Activated naive CD8-positive, alpha-beta T cell treated with anti-CD3 and anti-CD28 coated beads for 36 hours (primary cell): Measurements from ENCODE around the gene PDE1C. TPM values are rescaled to one million over a fixed set of nuclear protein-coding genes. Genes with fewer than 3 reads are reported as not detected.

Experiments used
- DNase-seq: peaks from one replicate; pipeline ENCODE4 v3.0.0; 2021
- H3K27ac Mint-ChIP-seq: one replicate; pipeline ENCODE4 v1.8.0; 2022; ENCODE audit warnings: mild to moderate bottlenecking, moderate library complexity, mixed read lengths
- H3K27me3 Mint-ChIP-seq: one replicate; pipeline ENCODE4 v1.8.0; 2022; ENCODE audit warnings: mild to moderate bottlenecking, mixed read lengths
- H3K36me3 Mint-ChIP-seq: one replicate; pipeline ENCODE4 v1.8.0; 2021; ENCODE audit warnings: mild to moderate bottlenecking, mixed read lengths
- H3K4me1 Mint-ChIP-seq: one replicate; pipeline ENCODE4 v1.8.0; 2021; ENCODE audit warnings: mixed read lengths
- H3K4me3 Mint-ChIP-seq: one replicate; pipeline ENCODE4 v1.8.0; 2022; ENCODE audit warnings: mild to moderate bottlenecking, moderate library complexity, mixed read lengths
- H3K9me3 Mint-ChIP-seq: one replicate; pipeline ENCODE4 v1.8.0; 2022; ENCODE audit warnings: mixed read lengths
- total RNA-seq, 2 experiments: library from RNA; stranded (reverse); gene quantifications; one replicate each; pipeline ENCODE4 v1.2.3, GENCODE V29; 2021

Gene PDE1C
- total RNA-seq, 2 experiments from 2014 or later: not detected

- DNase-seq: no peak
- H3K27me3 Mint-ChIP-seq: no peaks in the 10 kb centered on the region
- no peaks in the 10 kb centered on the region for H3K36me3 Mint-ChIP-seq
- H3K9me3 Mint-ChIP-seq: no peaks in the 10 kb centered on the region
- H3K27ac Mint-ChIP-seq: no peak overlapping the region
- no peaks in the 10 kb centered on the region for H3K4me1 Mint-ChIP-seq
- no peak overlapping the region for H3K4me3 Mint-ChIP-seq
These were observed 251.2 kb downstream of the PDE1C start for GRCh38 chr7:31819031-31819430.

DNA sequence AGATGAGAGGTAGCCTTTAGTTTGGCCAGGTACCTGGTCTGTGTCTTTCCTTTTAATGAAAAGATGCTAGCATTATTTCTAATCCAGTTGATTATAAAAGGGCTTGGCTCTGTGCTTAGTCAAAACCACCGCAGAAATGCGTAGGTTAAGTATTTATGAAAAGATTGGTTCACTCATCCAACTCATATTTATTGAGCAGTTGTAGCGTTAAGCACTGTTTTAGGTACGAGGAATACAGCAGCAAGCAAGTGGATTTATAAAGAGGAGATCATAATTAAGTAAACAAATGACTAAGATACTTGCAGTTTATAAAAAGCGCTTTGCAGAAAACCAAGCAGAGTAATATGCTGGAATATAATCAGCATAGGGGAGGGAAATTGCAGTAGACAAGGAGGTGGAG lies 253.4 kb downstream of the PDE1C start:
- Mint-ChIP-seq H3K27ac (no peak overlapping the region), H3K9me3 (no peaks in the 10 kb centered on the region), H3K4me3 (no peak overlapping the region), H3K4me1 (no peaks in the 10 kb centered on the region), H3K36me3 (no peaks in the 10 kb centered on the region), H3K27me3 (no peaks in the 10 kb centered on the region)
- no peak for DNase-seq

DNA sequence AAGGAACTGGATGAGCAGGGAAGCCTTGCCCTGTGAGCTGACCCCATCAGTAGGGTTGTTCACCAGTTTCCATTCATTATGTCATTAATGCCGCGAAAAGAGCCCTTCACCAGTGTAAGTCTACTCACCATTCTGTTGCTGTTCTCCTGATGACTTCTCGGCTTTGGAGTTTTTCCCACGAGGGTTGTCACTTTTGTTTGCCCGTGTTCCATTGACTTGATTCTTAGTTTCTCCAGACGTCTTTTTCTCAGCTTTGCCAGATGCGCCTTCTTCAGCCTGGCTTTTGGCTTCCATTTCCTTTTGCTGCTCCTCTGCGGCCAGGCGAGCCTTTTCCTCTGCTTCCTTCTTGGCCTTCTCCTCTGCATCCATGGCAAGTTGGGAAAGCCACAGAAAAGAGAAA lies 254.4 kb downstream of the PDE1C start:
- H3K27ac Mint-ChIP-seq: no peak overlapping the region
- DNase-seq: no peak
- no peaks in the 10 kb centered on the region for H3K9me3 Mint-ChIP-seq
- H3K4me1 Mint-ChIP-seq: no peaks in the 10 kb centered on the region
- no peaks in the 10 kb centered on the region for H3K27me3 Mint-ChIP-seq
- H3K4me3 Mint-ChIP-seq: no peak overlapping the region
- H3K36me3 Mint-ChIP-seq: no peaks in the 10 kb centered on the region

DNA sequence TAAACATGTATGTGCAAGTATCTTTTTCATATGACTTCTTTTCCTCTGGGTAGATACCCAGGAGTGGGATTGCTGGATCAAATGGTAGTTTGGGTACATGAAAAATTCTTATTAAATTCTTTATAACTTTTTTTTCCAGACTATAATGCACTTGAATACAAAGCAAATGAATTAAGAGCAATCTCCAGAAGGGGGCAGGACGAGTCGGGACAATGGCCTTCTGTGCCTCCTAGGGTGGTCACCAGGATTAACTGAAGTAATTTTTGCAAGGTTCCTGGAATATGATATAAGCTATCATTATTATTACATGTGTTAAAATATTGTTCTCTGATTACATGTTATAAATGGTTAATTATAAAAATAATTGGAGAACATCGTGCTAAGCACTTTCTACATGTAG lies 256.0 kb downstream of the PDE1C start:
- no peaks in the 10 kb centered on the region for H3K9me3 Mint-ChIP-seq
- no peaks in the 10 kb centered on the region for H3K27me3 Mint-ChIP-seq
- DNase-seq: no peak
- H3K4me3 Mint-ChIP-seq: no peak overlapping the region
- no peaks in the 10 kb centered on the region for H3K36me3 Mint-ChIP-seq
- H3K4me1 Mint-ChIP-seq: no peaks in the 10 kb centered on the region
- no peak overlapping the region for H3K27ac Mint-ChIP-seq

- Mint-ChIP-seq H3K27ac (no peak overlapping the region), H3K9me3 (no peaks in the 10 kb centered on the region), H3K4me1 (no peaks in the 10 kb centered on the region), H3K36me3 (no peaks in the 10 kb centered on the region), H3K4me3 (no peak overlapping the region), H3K27me3 (no peaks in the 10 kb centered on the region)
- no peak for DNase-seq
These were observed 258.4 kb downstream of the PDE1C start for GRCh38 chr7:31811650-31812461.

- H3K27me3 Mint-ChIP-seq: no peaks in the 10 kb centered on the region
- H3K9me3 Mint-ChIP-seq: peaks cover 5% of the 10 kb centered on the region
- no peak overlapping the region for H3K4me3 Mint-ChIP-seq
- H3K36me3 Mint-ChIP-seq: no peaks in the 10 kb centered on the region
- no peak overlapping the region for H3K27ac Mint-ChIP-seq
- no peak for DNase-seq
- H3K4me1 Mint-ChIP-seq: no peaks in the 10 kb centered on the region
These were observed 264.9 kb downstream of the PDE1C start for GRCh38 chr7:31805209-31805818.

- no peak overlapping the region for H3K4me3 Mint-ChIP-seq
- no peak for DNase-seq
- H3K27me3 Mint-ChIP-seq: peaks cover 3% of the 10 kb centered on the region
- H3K27ac Mint-ChIP-seq: no peak overlapping the region
- H3K36me3 Mint-ChIP-seq: no peaks in the 10 kb centered on the region
- no peaks in the 10 kb centered on the region for H3K4me1 Mint-ChIP-seq
- H3K9me3 Mint-ChIP-seq: peaks cover 2% of the 10 kb centered on the region
These were observed 273.8 kb downstream of the PDE1C start for GRCh38 chr7:31796375-31796774.

- Mint-ChIP-seq H3K4me3 (no peak overlapping the region), H3K36me3 (no peaks in the 10 kb centered on the region), H3K27ac (no peak overlapping the region), H3K4me1 (no peaks in the 10 kb centered on the region), H3K9me3 (peaks cover 2% of the 10 kb centered on the region), H3K27me3 (peaks cover 3% of the 10 kb centered on the region)
- no peak for DNase-seq
These were observed 275.3 kb downstream of the PDE1C start for GRCh38 chr7:31794851-31795344.

DNA sequence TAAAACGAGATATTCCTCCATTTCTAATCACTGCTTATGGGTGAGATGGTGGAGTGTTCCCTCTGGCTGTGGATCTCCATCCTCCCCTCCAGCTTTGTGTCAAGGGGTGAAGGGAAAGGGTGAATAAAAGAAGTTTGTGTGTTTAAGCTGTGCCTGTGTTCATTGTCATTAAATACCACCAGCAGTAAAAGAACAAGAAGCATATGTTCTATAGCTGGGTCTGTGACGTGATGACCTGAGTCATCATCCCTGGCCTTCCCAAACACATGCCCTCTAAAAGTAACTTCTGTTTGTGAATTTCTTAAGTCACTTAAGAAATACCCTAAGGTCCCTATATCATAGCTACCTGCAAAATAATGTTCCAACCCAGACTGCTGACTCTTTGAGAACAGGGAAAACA lies 278.3 kb downstream of the PDE1C start:
- Mint-ChIP-seq H3K9me3 (no peaks in the 10 kb centered on the region), H3K27me3 (peaks cover 3% of the 10 kb centered on the region), H3K36me3 (no peaks in the 10 kb centered on the region), H3K4me1 (no peaks in the 10 kb centered on the region), H3K4me3 (no peak overlapping the region), H3K27ac (no peak overlapping the region)
- DNase-seq: no peak

- Mint-ChIP-seq H3K27me3 (peaks cover 3% of the 10 kb centered on the region), H3K27ac (no peak overlapping the region), H3K36me3 (no peaks in the 10 kb centered on the region), H3K4me1 (no peaks in the 10 kb centered on the region), H3K4me3 (no peak overlapping the region), H3K9me3 (no peaks in the 10 kb centered on the region)
- no peak for DNase-seq
These were observed 281.1 kb downstream of the PDE1C start for GRCh38 chr7:31788883-31789680.

- Mint-ChIP-seq H3K27ac (no peak overlapping the region), H3K4me3 (no peak overlapping the region), H3K36me3 (no peaks in the 10 kb centered on the region), H3K27me3 (peaks cover 3% of the 10 kb centered on the region), H3K4me1 (no peaks in the 10 kb centered on the region), H3K9me3 (no peaks in the 10 kb centered on the region)
- DNase-seq: no peak
These were observed 281.8 kb downstream of the PDE1C start for GRCh38 chr7:31788445-31788844.

DNA sequence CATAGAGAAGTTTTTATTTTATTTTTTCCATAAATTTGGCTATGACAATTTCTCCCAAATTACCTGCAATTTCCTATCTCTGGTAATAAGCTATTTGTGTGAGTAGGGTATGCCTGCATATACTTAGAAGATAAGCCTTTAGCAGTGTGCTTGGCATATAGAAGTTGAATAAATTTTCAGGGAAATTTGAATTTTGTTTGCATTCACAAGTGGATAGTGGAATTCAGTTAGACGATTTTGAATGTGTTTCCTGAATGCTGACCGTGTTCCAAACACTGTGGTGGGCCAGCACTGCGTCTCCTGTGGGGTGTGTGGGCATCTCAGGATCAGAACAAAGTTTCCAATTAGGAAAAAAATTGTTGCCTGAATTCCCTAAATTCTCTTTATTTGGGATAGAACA lies 283.9 kb downstream of the PDE1C start:
- no peaks in the 10 kb centered on the region for H3K9me3 Mint-ChIP-seq
- H3K4me3 Mint-ChIP-seq: no peak overlapping the region
- H3K27ac Mint-ChIP-seq: no peak overlapping the region
- H3K4me1 Mint-ChIP-seq: no peaks in the 10 kb centered on the region
- no peaks in the 10 kb centered on the region for H3K36me3 Mint-ChIP-seq
- no peaks in the 10 kb centered on the region for H3K27me3 Mint-ChIP-seq
- DNase-seq: no peak

GRCh38 chr7:31785101-31785500 lies 285.1 kb downstream of the PDE1C start:
- no peak overlapping the region for H3K4me3 Mint-ChIP-seq
- no peak for DNase-seq
- H3K27ac Mint-ChIP-seq: no peak overlapping the region
- no peaks in the 10 kb centered on the region for H3K4me1 Mint-ChIP-seq
- no peaks in the 10 kb centered on the region for H3K27me3 Mint-ChIP-seq
- no peaks in the 10 kb centered on the region for H3K36me3 Mint-ChIP-seq
- H3K9me3 Mint-ChIP-seq: no peaks in the 10 kb centered on the region

DNA sequence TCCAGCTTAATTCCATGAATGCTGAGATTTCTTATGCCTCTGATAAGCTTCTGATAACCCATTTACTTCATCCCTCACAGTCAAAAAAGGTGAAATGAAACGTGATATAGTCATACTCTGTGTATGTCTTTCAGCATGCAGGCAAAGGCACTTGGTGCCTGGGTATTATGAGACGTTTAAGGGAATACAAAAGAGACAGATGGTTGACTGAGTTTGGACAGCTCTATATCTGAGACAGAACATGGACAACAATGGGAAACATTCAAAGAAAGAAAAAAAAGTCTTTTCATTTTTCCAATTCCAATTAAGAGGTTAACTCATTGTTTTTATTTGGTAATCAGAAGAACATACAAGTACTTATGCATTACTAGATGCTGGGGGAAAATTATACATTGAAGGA lies 287.0 kb downstream of the PDE1C start:
- Mint-ChIP-seq H3K27ac (no peak overlapping the region), H3K4me3 (no peak overlapping the region), H3K36me3 (no peaks in the 10 kb centered on the region), H3K9me3 (no peaks in the 10 kb centered on the region), H3K27me3 (no peaks in the 10 kb centered on the region), H3K4me1 (no peaks in the 10 kb centered on the region)
- no peak for DNase-seq

GRCh38 chr7:31782411-31782991 lies 287.7 kb downstream of the PDE1C start:
- no peak for DNase-seq
- H3K4me1 Mint-ChIP-seq: no peaks in the 10 kb centered on the region
- H3K9me3 Mint-ChIP-seq: no peaks in the 10 kb centered on the region
- no peak overlapping the region for H3K27ac Mint-ChIP-seq
- H3K4me3 Mint-ChIP-seq: no peak overlapping the region
- no peaks in the 10 kb centered on the region for H3K27me3 Mint-ChIP-seq
- H3K36me3 Mint-ChIP-seq: no peaks in the 10 kb centered on the region
